Body of pancreas (tissue), 4 donors: Measurements from ENCODE around the gene CFAP77.

ENCODE experiments used
- CTCF ChIP-seq, 7 experiments: fragments of 450-650 bp in 4 of 7; fragments of 200-600 bp in 3 of 7; sonication (generic) in 3 of 7; IDR thresholded peaks; one replicate each; pipeline ENCODE4 v1.5.1; 2016 to 2019; ENCODE audit warnings: antibody characterized with exemption in 7 of 7
- POLR2A ChIP-seq, 3 donors: fragments of 450-650 bp; IDR thresholded peaks; one replicate each; pipeline ENCODE4 v1.6.1; 2016; ENCODE audit warnings: antibody characterized with exemption in 3 of 3, mild to moderate bottlenecking in 2 of 3

DNA sequence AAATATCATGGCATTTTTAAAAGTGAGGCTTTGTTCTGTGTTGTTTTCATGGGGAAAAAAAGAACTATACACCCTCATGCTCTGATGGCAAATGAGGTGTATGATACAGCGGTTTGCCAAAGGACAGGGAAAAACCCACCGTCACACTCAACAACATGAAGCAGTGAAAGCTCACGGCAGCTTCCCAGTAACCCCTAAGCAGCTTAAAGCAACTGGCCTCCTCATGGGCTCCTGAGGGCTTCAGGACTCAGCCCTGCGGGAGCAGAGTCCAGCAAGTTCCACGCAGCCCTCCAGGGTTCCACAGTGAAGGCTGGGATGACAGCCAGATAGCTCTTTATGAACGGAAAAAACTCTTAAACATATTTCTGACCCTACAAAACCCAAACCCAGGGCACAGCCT, 185.3 kb downstream of the CFAP77 start:
- TF ChIP-seq CTCF (IDR thresholded peaks at IDR 0.05) (no peak), POLR2A (IDR thresholded peaks at IDR 0.05) (no peak)
